K562 (cell line): Measurements from ENCODE around the gene BFSP2. TPM values are rescaled to one million over a fixed set of nuclear protein-coding genes. Genes with fewer than 3 reads are reported as not detected.
"Not testable (repeated sequence)": the region's sequence is repeated elsewhere in the genome, so short reads cannot be mapped to it uniquely, and the experiment has no call there.

Experiments used
- ATAC-seq: fragments of 200-7000 bp; cut with Tn5 transposase; 3 replicates; pipeline ENCODE4 v1.9.1; 2020; ENCODE audit warnings: moderate library complexity
- BruUV-seq: library from RNA; stranded (reverse); fragments of 400-500 nt; replicated peaks from 2 replicates; lab custom pipeline; 2021; lab: Mats Ljungman, UMichigan
- CTCF ChIA-PET: fragments of 300-600 bp; formaldehyde crosslinking; extraction: SDS; loops from one replicate; lab custom pipeline; 2021; ENCODE audit warnings: low intra/inter-chr PET ratio; lab: Yijun Ruan, JAX
- POLR2A ChIA-PET: fragments of 300-600, 350-650 bp; sonication (Branson Sonifier 250); formaldehyde crosslinking; extraction: SDS; loops from one replicate; lab custom pipeline; 2021; ENCODE audit warnings: antibody characterized with exemption, inconsistent platforms; lab: Yijun Ruan, JAX
- DNase-seq, 4 experiments: peaks; one replicate each; pipeline versions ENCODE4 v3.0.0 to v3.0.0-alpha.2; 2011 to 2018; ENCODE audit warnings: low spot score in 3 of 4, mixed read lengths in 3 of 4; ENCODE audit errors: extremely low read depth in 1 of 4
- FAIRE-seq: peaks from 2 replicates; lab custom pipeline; 2011; peaks lifted over from hg19 to GRCh38; lab: Jason Lieb, UNC
- H2AFZ ChIP-seq: 2 replicates; pipeline ENCODE4 v1.6.0; 2011; ENCODE audit warnings: low read depth, low read length, control low read depth, inconsistent platforms
- H3K27ac ChIP-seq: fragments of 200-600 bp; 3 replicates; pipeline ENCODE4 v1.8.0; 2011; ENCODE audit warnings: low read depth, mild to moderate bottlenecking, control low read depth, inconsistent platforms, low read length, moderate library complexity, mixed read lengths; ENCODE audit errors: extremely low read depth
- H3K27me3 ChIP-seq, 2 experiments: fragments of 300-600 bp in 1 of 2; 2 replicates in 1 of 2; 3 replicates in 1 of 2; pipeline versions ENCODE4 v1.6.0 to v1.8.0; 2011; ENCODE audit warnings: inconsistent platforms in 2 of 2, low read length in 2 of 2, mild to moderate bottlenecking in 1 of 2, mixed read lengths in 1 of 2, moderate library complexity in 1 of 2; ENCODE audit not compliant: control insufficient read depth in 2 of 2, insufficient read depth in 2 of 2
- H3K36me3 ChIP-seq: fragments of 300-600 bp; 3 replicates; pipeline ENCODE4 v1.8.0; 2011; ENCODE audit warnings: mild to moderate bottlenecking, low read length, inconsistent platforms; ENCODE audit not compliant: control insufficient read depth, insufficient read depth
- H3K4me1 ChIP-seq, 2 experiments: fragments of 200-600 bp in 1 of 2; replicated peaks in 1 of 2; 2 replicates in 1 of 2; 3 replicates in 1 of 2; pipeline versions ENCODE4 v1.5.1 to v1.8.0; 2011; ENCODE audit warnings: inconsistent platforms in 2 of 2, low read length in 2 of 2, mild to moderate bottlenecking in 1 of 2, mixed read lengths in 1 of 2, moderate library complexity in 1 of 2; ENCODE audit not compliant: control insufficient read depth in 2 of 2, insufficient read depth in 2 of 2
- H3K4me2 ChIP-seq: 2 replicates; pipeline ENCODE4 v1.6.1; 2011; ENCODE audit warnings: low read length, control low read depth, inconsistent platforms, mixed read lengths; ENCODE audit not compliant: insufficient read depth
- H3K4me3 ChIP-seq: fragments of 200-600 bp; sonication (generic), shearing (Covaris generic); 2 replicates; pipeline ENCODE4 v1.5.1; 2016; ENCODE audit warnings: control low read depth, inconsistent platforms
- H3K79me2 ChIP-seq: fragments of 200-600 bp; 3 replicates; pipeline ENCODE4 v1.8.0; 2011; ENCODE audit warnings: low read length, inconsistent platforms; ENCODE audit not compliant: control insufficient read depth, insufficient read depth
- H3K9ac ChIP-seq, 2 experiments: 2 replicates each; pipeline versions ENCODE4 v1.6.0 to v1.6.1; 2011; ENCODE audit warnings: low read depth in 2 of 2, low read length in 2 of 2, control low read depth in 1 of 2, inconsistent platforms in 1 of 2, mild to moderate bottlenecking in 1 of 2, mixed read lengths in 1 of 2; ENCODE audit not compliant: insufficient read depth in 1 of 2
- H3K9me1 ChIP-seq: one replicate; pipeline ENCODE4 v1.6.0; 2011; ENCODE audit warnings: inconsistent platforms, mild to moderate bottlenecking, low read length, moderate library complexity; ENCODE audit not compliant: control insufficient read depth, insufficient read depth
- H3K9me3 ChIP-seq: replicated peaks from 2 replicates; pipeline ENCODE4 v1.5.1; 2011; ENCODE audit warnings: low read depth, low read length, inconsistent platforms; ENCODE audit not compliant: control insufficient read depth, insufficient read depth
- H4K20me1 ChIP-seq: replicated peaks from 2 replicates; pipeline ENCODE4 v1.6.1; 2011; ENCODE audit warnings: low read length, inconsistent platforms, mixed read lengths; ENCODE audit not compliant: control insufficient read depth, insufficient read depth
- CHD1 ChIP-seq: fragments of 200-600 bp; sonication (generic); IDR thresholded peaks from one replicate; pipeline ENCODE4 v1.6.1; 2012; ENCODE audit warnings: mild to moderate bottlenecking, moderate library complexity, low read length, inconsistent platforms
- MED1 ChIP-seq: sonication (generic); formaldehyde crosslinking; IDR thresholded peaks from 2 replicates; pipeline ENCODE4 v1.8.1; 2023; ENCODE audit warnings: missing genetic modification reagents, borderline replicate concordance
- NR1H2 ChIP-seq: sonication (generic); formaldehyde crosslinking; IDR thresholded peaks from 2 replicates; pipeline ENCODE4 v1.4.0; 2020; ENCODE audit warnings: mild to moderate bottlenecking, missing genetic modification reagents
- REST ChIP-seq, 2 experiments: fragments of 450-650 bp; formaldehyde crosslinking in 1 of 2; IDR thresholded peaks; 2 replicates each; pipeline versions ENCODE4 v1.4.0 to v1.6.1; 2014 to 2020; ENCODE audit warnings: mild to moderate bottlenecking in 2 of 2, borderline replicate concordance in 1 of 2, low read depth in 1 of 2
- TEAD1 ChIP-seq, 2 experiments: fragments of 450-650 bp in 1 of 2; sonication (generic) in 1 of 2; formaldehyde crosslinking; IDR thresholded peaks; 2 replicates each; pipeline versions ENCODE4 v1.4.0 to v1.8.0; 2020 to 2022; ENCODE audit warnings: mild to moderate bottlenecking in 2 of 2, missing genetic modification reagents in 1 of 2
- ZNF140 ChIP-seq: fragments of 250-450 bp; sonication (Bioruptor Pico); IDR thresholded peaks from 2 replicates; pipeline ENCODE4 v1.8.0; 2021; ENCODE audit warnings: moderate library complexity, mild to moderate bottlenecking, inconsistent platforms
- ZNF174 ChIP-seq: fragments of 250-450 bp; sonication (Bioruptor Pico); IDR thresholded peaks from 2 replicates; pipeline ENCODE4 v1.4.0; 2020; ENCODE audit warnings: mild to moderate bottlenecking
- ZNF785 ChIP-seq: fragments of 250-450 bp; sonication (Bioruptor Pico); IDR thresholded peaks from 2 replicates; pipeline ENCODE4 v1.4.0; 2020; ENCODE audit warnings: mild to moderate bottlenecking
- WGBS: fragments of 100-300 bp; shearing (Covaris generic); methylation state at CpG from one replicate; pipeline ENCODE4 v1.1.6; 2016; ENCODE audit warnings: low coverage, mixed read lengths; ENCODE audit not compliant: insufficient coverage; ENCODE audit errors: missing lambda C conversion rate; 5-methylcytosine and 5-hydroxymethylcytosine counted together
- in situ Hi-C: fragments of 300-500 bp; cut with MboI; formaldehyde crosslinking; loops from 4 replicates; pipeline ENCODE4 v1.15.0; 2018; ENCODE audit warnings: inconsistent platforms, mixed read lengths
- intact Hi-C: fragments of 100-400 bp; cut with micrococcal nuclease; formaldehyde crosslinking; loops from 2 replicates; pipeline ENCODE4 v1.14.2; 2022
- polyA plus RNA-seq, 8 experiments: library from polyadenylated mRNA; depleted of rRNA in 4 of 8; stranded (reverse) in 5 of 8; unstranded in 3 of 8; fragments of >200 nt; fragmentation: Nextera tagmentation in 2 of 8; fragmentation: Illumina TruSeq in 1 of 8; extraction: Ambion mirVana in 2 of 8; extraction: Trizol in 1 of 8; gene quantifications; 2 replicates each; pipeline versions ENCODE4 v1.2.1 to v1.2.3, GENCODE V29; 2011 to 2014; ENCODE audit warnings: inconsistent platforms in 1 of 8, missing spikeins in 1 of 8
- total RNA-seq, 7 experiments: library from RNA; depleted of rRNA in 6 of 7; stranded (reverse); fragments of >200 nt in 6 of 7; fragmentation: Illumina TruSeq in 2 of 7; extraction: Trizol in 2 of 7; gene quantifications; 2 replicates each; pipeline versions ENCODE4 v1.2.1 to v1.2.3, GENCODE V29; 2011 to 2021; ENCODE audit warnings: low replicate concordance in 1 of 7

BFSP2 gene
- total and polyA plus RNA-seq, 9 of the 15 experiments (the other 6 are each of a cell fraction or from before 2014, with no cell fraction given) = not detected

DNA sequence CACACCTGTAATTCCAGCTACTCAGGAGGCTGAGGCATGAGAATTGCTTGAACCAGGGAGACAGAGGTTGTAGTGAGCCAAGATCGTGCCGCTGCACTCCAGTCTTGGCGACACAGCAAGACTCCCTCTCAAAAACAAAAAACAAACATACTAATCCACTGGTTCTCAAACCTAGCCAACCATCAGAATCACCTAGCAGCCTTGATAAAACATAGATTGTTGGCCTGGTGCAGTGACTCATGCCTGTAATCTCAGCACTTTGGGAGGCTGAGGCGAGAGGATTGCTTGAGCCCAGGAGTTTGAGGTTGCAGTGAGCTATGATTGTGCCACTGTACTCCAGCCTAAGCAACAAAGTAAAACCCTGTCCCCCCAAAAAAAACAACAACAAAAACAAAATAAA is 121.1 kb downstream of the BFSP2 start:
- intact Hi-C loops, H3K9ac ChIP-seq, H3K4me1 ChIP-seq, CTCF ChIA-PET, BruUV-seq, in situ Hi-C loops, H3K4me2 ChIP-seq, H3K27me3 ChIP-seq, H3K9me1 ChIP-seq, H3K27ac ChIP-seq, H3K79me2 ChIP-seq, H4K20me1 ChIP-seq, DNase-seq, H3K9me3 ChIP-seq, POLR2A ChIA-PET, H3K36me3 ChIP-seq, H3K4me3 ChIP-seq, FAIRE-seq, H2AFZ ChIP-seq, ATAC-seq: not testable (repeated sequence)
- WGBS = 0% methylated on average over 3 of the region's 4 CpGs

- Histone ChIP-seq H3K9me3 (no peaks in the 10 kb centered on the region), H3K79me2 (no peaks in the 10 kb centered on the region), H3K9me1 (no peaks in the 10 kb centered on the region), H4K20me1 (no peaks in the 10 kb centered on the region), H3K4me3 (no peak overlapping the region), H3K4me2 (no peak overlapping the region), H3K9ac (no peak overlapping the region), H3K27ac (no peak overlapping the region), H3K4me1 (no peaks in the 10 kb centered on the region), H3K36me3 (no peaks in the 10 kb centered on the region), H3K27me3 (peaks cover 0 to 8% of the 10 kb centered on the region in 2 experiments; a peak in 3 of 5 replicates), H2AFZ (no peak overlapping the region)
- CTCF ChIA-PET = no interaction called here
- 4% methylated on average over 5 of the region's 5 CpGs for WGBS
- DNase-seq = no peak
- intact Hi-C loops (no loop called here), in situ Hi-C loops (no loop called here)
- no peak for ATAC-seq
- no peak for FAIRE-seq
- POLR2A ChIA-PET = interaction anchor here (0.6 kb wide), 1 partner anchor 93 kb away, joined by 4 read pairs; no protein-coding TSS in a partner anchor
- BruUV-seq = no TSS peak
- TF ChIP-seq NR1H2 (CRISPR knock-in tag) (no peak), ZNF140 (no peak), ZNF174 (no peak), TEAD1 (CRISPR knock-in tag; IDR thresholded peaks at IDR 0.05) (no peak), REST (IDR thresholded peaks at IDR 0.05; ENCODE audit: borderline replicate concordance) (no peak), REST (CRISPR knock-in tag; IDR thresholded peaks at IDR 0.05; ENCODE audit: low read depth) (no peak), MED1 (CRISPR knock-in tag) (no peak), ZNF785 (CRISPR knock-in tag) (no peak), CHD1 (no peak)
Measured at GRCh38 chr3:133521946-133522345, 122.1 kb downstream of the BFSP2 start.
